Measurements from ENCODE around the gene OSGEPL1.
"Not testable (repeated sequence)": the region's sequence is repeated elsewhere in the genome, so short reads cannot be mapped to it uniquely, and the experiment has no call there.

The OSGEPL1 gene, protein sequence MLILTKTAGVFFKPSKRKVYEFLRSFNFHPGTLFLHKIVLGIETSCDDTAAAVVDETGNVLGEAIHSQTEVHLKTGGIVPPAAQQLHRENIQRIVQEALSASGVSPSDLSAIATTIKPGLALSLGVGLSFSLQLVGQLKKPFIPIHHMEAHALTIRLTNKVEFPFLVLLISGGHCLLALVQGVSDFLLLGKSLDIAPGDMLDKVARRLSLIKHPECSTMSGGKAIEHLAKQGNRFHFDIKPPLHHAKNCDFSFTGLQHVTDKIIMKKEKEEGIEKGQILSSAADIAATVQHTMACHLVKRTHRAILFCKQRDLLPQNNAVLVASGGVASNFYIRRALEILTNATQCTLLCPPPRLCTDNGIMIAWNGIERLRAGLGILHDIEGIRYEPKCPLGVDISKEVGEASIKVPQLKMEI

DNA sequence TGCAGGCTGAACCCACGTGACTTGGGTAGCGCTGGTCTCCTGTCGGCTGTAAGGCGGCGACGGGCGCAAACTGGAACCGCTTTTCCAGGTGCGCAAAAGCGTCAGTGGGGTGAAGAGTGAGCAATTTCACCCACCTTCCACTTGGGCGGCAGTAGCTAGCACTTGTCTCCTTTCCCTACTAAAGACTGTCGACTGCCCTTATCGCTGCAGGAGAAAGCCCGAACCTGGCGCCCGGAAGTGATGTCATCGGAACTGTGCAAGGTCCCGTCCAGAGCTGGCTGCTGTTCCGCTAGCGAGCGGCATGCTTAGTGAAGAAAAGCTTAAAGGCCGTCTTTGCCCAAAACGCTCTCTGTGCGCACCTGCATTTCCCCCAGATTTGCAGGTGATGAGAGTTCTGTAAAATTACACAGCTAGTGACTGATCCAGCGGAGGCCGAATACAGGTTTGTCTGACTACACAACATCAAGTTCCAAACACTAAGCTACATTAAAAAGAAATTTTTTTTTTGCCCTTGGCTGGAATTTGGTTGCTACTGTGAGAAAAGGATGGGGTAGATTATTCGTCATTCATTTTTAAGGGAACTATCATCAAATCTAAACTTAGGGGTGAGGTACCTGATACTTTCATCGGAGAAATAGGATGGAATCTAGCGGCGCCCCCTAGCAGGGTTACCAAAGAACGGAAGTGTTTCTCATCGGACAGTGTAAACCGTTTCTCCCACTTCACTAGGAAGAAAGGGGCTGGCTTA is at the start of gene OSGEPL1:
Gene OSGEPL1 (minus strand): TSS at position 242 of the 748 bp plus-strand sequence. CDS start 1,152 bp downstream, outside the sequence.
- peak; percentile 81 for DNase-seq (ENCODE audit: low read depth)

DNA sequence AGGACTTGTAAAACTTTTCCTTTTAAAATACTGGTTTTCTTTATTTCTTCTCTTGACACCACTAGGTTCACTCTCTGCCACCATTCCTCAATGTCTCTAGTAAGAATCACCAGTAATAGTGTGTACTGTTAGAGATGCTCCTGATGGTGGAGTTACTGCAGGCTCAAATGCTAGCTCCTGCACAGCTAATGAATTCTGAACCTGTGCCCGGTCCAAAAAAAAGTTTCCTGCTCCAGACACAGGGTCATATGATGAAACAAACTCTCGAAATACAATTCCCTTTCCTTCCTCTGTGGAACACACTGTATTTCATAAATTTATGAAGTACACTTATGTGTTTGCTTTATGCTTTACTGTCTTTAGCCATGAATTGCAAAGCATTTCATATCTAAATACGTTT is 40.8 kb upstream of the OSGEPL1 start:
- no peak for DNase-seq (ENCODE audit: low read depth)

DNA sequence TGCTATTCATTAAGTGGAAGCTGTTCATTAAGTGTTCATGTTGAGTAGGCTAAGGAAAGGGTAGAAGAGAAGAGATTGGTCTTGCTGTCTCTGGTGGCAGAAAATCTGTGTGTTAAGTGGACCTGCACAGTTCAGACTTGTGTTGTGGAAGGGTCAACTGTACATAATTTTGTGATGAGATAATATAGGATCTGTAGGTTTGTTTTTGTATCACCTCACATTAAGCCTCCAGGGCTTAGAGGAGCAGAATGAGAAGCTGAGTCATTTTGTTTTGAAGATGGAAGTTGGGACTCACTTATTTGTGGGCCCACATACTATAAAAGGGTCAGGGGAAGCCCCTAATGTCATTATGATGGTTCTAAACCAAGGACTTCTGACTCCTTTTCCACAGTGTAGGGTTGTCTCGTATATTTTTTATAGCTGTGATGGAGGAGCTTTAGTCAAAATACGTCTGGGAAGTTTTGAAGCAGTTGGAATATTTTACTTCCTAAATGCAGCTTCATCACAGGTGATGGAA is 39.9 kb upstream of the OSGEPL1 start:
- no peak for DNase-seq (ENCODE audit: low read depth)

DNA sequence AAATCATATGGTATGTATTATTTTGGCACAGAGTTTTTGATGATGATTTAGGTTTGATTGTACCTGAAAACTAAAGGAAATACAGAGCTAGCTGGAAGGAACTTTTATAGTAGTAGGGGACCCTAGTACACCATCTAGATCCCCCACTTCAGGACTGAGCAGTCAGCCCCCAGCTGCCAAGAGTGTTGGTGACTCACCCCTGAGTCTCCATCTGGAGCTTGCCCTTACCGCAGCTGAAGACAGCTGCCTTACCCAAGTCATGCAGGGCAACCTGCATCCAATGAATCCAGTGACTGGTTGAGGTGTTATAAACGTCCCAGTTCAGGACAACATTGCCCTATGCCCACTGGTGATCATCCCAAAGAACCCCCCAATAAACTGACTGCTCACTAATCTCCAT is 36.9 kb upstream of the OSGEPL1 start:
- no peak for DNase-seq (ENCODE audit: low read depth)

DNA sequence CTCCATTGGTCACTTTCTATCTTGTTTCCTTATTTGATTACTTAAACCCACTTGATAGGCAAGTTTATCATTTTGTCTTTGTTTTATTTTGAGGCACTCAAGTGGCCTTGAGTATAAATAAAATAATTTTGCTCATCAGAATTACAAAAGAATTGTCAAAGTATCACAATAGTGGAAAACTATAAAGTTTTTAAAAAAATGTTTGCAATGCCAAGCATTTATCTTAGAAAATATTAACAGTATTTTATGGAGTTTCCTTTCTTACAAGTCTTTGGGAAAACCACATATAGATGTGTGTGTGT is 36.4 kb upstream of the OSGEPL1 start:
- no peak for DNase-seq (ENCODE audit: low read depth)

DNA sequence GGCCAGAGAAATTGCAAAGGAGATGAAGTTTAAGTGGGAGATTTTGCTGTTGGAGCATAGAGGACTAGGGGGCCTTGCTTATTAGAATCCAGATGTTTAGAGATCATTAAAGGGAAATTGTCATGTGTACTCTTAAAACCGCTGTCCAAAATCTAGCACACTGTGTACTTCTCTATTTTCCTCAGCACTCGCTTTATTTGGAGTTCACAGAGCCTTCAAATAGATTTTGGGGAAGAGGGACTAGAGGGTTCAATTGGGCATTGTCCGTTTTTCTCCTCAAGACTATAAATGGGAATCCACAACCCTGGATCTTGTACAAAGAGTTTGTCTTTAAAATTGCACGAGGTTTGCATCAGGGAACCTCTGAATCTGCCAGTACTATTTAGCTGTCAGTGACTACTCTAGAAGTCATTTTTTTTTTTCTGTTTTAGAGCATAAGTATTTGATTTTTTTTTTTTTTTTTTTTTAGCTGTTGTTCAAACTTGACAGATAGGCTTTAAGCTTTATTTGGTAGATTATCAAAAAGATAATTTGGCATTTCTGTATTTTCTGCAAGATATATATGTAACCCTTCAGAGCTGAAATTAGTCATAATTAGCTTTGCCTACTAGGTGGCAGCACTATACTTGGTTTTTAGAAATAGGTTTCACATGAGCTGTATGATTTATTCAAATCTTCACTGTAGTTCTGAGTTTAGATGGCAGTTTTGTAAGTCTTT is 35.9 kb upstream of the OSGEPL1 start:
- no peak for DNase-seq (ENCODE audit: low read depth)

DNA sequence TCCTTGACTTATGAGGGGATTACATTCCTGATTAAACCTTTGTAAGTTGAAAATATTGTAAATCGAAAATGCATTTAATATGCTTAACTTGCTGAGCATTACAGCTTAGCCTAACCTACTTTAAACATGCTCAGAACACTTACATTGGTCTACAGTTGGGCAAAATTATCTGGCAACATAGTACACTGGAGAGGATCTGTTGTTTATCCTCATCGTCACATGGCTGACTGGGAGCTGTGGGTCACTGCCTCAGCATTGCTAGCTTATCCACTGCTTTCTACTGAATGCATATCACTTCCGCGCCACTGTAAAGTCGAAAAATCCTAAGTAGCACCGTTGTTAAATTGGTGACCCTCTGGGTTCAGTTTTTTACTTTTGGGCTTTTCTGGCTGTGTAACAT is 35.3 kb upstream of the OSGEPL1 start:
- no peak for DNase-seq (ENCODE audit: low read depth)

DNA sequence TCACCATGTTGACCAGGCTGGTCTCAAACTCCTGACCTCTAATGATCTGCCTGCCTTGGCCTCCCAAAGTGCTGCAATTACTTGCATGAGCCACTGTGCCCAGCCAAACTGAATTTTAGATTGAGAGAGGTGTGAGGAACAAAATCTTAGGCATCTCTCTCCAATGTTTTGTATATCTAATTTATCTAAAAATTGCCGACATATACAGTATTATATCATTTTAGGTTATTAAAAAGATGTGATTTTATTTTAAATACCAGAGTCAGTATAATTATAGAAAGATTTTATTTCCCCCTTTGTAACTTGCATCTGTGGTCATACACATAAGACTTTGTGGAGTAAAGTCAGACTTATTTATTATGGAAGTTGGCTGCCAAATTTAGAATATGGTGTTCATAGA is 31.7 kb upstream of the OSGEPL1 start:
- DNase-seq (ENCODE audit: low read depth) = no peak

DNA sequence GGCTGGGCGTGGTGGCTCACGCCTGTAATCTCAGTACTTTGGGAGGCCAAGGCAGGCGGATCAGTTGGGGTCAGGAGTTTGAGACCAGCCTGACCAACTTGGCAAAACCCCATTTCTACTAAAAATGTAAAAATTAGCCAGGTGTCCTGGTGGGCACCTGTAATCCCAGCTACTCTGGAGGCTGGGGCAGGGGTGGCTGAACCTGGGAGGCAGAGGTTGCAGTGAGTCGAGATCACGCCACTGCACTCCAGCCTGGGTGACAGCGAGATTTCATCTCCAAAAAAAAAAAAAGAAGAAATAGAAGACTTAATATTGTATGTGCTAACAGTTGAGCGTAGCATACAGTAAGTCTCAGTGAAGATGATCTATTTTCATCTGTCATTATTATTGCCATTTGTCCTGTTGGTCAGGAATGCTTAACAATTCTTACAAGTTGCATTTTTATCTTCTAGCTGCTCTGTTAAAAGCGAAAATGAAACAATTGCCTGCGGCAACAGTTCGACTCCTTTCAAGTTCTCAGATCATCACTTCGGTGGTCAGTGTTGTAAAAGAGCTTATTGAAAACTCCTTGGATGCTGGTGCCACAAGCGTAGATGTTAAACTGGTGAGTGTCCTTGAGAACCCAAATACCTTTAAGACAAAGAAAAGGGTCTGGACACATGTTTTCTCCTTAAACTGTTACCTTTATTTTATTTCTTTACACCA is 28.9 kb upstream of the OSGEPL1 start:
- no peak for DNase-seq (ENCODE audit: low read depth)

DNA sequence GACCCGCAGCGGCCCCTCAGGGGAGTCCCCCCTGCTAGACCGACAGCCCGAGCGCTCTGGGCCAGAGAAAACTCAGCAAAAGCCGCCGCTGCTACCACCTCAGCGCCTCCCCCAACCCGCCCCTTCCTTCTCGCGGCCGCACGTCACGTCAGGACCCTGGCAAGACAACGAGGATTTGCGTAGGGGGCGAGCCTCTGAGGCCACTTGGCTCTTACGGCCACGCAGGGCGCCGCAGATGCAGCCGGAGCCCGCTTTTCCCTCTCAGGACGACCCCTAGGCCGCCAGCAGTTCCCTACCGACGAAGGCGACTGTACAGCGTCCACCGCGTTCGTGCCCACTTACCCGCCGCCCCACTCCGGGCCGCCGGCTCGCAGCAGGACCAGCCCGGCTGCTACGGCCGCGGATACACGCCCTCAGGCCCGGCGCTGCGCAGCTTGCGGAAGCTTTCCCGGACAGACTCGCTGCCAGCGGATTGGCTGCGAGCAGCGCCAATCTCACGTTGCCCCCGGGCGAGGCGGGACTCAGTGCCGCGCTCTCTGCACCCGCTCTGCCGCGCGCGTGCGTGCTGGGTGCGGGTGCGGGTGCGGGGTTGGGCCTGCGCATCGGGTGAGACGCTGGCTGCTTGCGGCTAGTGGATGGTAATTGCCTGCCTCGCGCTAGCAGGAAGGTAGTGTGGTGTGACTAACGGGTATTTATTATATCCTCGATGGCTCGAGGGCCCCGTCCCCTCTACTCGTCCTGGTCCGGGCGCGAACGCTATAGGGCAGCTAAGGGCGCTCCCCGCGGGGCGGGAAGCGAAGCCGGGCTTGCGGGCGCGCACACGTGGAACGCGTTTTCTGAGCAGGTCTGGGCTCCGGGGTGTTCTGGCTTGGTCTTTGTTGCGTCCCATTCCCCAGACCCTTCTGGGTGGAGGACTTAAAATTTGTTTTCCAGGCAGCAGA is 21.6 kb upstream of the OSGEPL1 start, which contains the start of the genes ORMDL1 and PMS1:
Gene ORMDL1 (minus strand): TSS at position 413 of the 941 bp plus-strand sequence. CDS start 1,744 bp downstream, outside the sequence.
Gene PMS1 (plus strand): TSS at position 524 of the 941 bp plus-strand sequence. CDS start 7,360 bp downstream, outside the sequence.
- DNase-seq (ENCODE audit: low read depth) = peak; percentile 93

DNA sequence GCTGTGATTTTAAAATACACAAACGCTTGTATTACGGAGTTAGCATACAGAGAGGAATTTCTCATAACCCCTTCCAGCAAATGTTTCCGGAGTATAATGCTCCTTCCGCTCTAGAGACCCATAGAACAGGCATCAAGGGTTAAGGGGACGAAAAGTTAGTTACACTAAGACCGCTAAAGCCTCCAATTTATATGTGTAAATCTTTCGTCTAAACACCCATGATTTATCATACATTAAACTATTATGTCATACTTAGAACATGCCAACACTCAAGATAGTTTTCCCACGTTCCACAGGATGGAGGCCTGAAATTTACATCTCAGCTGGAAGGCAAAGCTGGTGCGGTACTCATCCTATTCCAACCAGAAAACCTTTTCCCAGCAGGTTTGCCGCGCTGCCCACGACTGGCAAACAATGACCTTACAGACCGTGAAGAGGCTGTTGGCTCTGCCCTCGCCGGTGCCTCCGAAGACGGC is 20.9 kb upstream of the OSGEPL1 start:
- no peak for DNase-seq (ENCODE audit: low read depth)

DNA sequence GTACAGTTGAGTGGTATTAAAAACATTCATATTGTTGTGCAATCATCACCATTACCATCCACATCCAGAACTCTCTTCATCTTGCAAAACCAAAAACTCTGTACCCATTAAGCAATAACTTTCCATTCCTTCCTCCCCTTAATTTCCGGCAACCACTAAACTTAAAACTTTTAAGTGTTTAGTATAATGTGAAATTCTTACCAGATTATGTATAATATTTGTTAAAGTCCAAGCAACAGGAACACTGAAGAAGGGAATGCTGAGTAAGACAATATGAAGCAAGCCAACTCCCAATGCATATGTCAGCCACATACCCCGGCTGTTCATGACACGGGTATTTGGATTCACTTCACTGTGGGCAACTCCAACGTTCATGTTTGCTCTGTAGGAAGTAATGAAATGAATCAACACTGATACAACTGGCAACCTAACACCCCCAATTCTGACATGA is 19.7 kb upstream of the OSGEPL1 start:
- DNase-seq (ENCODE audit: low read depth) = no peak

DNA sequence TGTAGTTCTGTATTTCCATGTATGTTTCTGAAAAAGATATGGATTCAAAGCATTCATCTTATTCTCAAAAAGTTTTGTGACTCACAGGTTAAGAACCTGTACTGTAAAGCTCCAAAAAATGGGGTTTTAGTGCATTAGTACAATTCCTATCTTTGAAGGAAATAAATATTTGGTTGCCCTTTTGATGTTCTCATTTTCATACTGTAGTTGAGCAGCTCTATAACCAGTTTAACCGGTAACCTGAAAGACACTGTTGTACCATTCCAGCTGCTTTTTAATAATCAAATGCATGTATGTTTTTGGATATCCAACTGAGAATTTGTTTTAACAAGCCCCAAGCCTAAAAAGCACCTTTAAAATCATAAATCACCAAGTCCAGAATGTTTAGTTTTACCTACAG is 9.6 kb upstream of the OSGEPL1 start:
- DNase-seq (ENCODE audit: low read depth) = no peak

DNA sequence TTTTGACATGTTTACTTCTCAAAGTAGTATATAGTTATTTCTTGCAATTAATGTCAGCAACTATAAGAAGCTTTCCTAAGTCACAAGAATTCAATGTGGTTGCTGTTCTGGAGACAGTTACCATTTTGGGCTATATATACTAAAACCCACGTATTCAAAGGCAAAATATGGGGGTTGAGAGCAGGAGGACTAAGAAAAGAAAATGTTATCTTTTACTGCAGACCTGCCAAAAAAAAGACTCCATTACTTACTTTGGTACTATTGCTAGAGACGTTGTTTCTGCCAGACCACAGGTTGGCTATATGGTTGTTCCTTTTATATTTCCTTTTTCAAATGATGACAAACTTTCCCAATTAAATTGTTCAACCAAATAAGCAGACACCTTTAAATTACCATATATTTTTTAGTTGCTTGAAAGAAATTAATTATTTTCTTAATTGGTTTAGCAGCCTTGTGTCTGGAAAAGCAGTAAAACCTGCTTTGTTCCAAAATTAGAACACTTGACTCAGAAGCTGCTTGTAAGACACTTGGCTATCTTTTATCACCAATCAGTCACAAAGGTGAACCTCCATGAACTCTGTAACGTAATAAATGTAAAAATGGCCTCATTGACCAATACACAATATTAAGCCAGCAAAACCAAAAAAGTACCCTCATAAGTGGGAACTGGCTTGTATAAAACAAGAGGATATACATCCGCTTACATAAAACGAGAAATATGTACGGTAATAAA is 8.2 kb upstream of the OSGEPL1 start:
- DNase-seq (ENCODE audit: low read depth) = no peak

DNA sequence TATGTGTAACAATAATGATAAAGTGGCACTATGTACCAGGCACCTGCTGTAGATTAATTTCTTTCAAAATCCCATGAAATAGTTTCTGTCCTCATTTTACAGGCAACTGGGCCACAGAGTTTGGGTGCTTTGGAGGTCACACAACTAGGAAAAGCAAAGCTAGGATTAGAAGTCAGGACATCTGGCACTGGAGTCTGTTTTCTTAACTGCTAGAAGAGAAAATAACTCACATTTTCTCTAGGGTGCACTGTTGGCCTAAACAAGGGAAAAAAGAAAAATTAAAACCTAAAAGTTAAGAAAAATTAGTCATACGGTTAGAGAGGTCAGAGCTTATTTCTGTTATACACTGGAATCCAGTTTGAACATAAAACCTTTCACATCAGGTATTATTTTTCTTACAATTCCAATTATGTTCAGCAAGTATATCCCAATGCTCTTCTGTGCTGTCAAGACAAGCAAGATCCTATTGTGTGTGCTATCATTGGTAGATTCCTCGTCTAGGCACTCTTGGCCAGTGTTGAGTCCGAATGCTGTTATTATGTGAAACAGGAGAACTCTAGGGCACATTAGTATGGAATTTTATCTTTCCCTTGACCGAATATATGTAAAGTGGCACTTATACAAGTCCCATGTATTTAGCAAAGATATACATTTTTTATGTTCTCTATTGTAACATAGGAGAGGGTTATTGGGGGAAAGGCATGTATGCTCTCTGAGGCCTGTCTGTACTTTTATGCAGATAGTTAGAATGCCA is 1.5 kb upstream of the OSGEPL1 start:
- DNase-seq (ENCODE audit: low read depth) = no peak

DNA sequence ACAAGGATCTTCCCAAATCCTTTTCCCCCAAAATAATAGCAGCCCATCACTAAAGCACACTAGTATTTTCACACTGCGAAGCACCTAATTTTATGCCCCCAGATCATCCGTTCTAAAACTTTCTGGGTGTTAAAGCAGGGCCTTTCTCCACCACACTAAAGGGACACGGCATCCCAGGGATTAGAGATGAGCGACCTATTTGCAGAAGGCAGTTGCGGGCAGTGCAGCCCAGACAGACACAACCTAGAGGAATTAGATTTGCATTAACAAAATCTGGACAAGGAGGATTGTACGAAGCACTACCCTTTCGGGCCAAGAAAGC is 402 bp downstream of the OSGEPL1 start:
- DNase-seq (ENCODE audit: low read depth) = no peak

DNA sequence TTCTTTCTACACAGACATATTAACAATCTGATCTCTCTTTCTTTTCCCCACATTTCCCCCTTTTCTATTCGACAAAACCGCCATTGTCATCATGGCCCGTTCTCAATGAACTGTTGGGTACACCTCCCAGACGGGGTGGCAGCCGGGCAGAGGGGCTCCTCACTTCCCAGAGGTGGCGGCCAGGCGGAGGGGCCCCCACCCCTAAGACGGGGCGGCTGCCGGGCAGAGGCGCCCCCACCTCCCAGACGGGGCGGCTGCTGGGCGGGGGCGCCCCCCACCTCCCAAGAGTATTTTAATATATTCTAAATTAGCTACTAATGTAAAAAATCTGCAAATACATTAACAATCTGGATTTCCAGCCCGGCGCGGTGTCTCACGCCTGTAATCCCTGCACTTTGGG is 2.4 kb downstream of the OSGEPL1 start:
- DNase-seq (ENCODE audit: low read depth) = not testable (repeated sequence)

DNA sequence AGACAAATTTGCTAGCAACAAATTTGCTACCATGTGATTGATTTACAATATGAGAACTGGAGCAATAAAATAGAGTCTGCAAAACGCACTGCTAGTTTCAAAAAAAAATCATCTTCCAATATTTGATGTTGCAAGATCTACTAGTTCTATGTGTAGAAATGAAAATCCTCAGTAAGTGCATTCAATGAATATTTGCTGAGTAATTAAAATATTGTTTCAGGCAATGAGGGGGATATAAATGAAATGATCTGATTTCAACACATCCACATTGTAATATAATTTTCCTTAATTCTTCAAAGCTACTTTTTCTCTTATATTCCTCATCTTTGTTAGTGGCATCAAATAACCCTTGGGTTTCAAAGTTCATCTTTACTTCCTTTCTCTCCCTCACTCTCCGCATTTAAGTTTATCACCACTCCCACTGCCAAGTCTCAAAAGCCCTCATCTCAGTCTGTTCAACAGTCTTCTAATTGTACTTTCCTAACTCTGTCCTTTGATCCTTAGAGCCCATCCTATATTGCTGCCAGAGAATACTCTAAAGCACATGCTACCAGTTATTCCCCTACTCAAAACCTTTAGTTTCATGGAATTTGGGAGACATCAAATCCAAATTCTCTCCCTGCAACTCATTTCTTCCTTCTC is 6.2 kb downstream of the OSGEPL1 start:
- DNase-seq (ENCODE audit: low read depth) = no peak
